T-helper 9 cell (primary cell): Measurements from ENCODE around the gene INTS13.
"Not testable (repeated sequence)": the region's sequence is repeated elsewhere in the genome, so short reads cannot be mapped to it uniquely, and the experiment has no call there.

Source experiments
- DNase-seq: peaks from one replicate; pipeline ENCODE4 v3.0.0-alpha.2; 2020
- total RNA-seq, 2 donors: gene quantifications; one replicate each; lab custom pipeline; 2026; lab: John Stamatoyannopoulos, UW

Gene INTS13
- 25.8 to 51.8 reads per million in 2 donors for total RNA-seq

GRCh38 chr12:26937863-26938700 is at the start of gene INTS13, which contains the start of gene FGFR1OP2:
INTS13 (minus strand) TSS chr12:26937981; CDS start chr12:26936803, 1,178 bp downstream.
FGFR1OP2 (plus strand) TSS chr12:26938470; CDS start chr12:26954159, 15,689 bp downstream.
- DNase-seq, result peak; percentile 96

- DNase-seq, result no peak
Observed at GRCh38 chr12:26982866-26983265, 45.1 kb upstream of the INTS13 start.

GRCh38 chr12:26979733-26980132 is 42.0 kb upstream of the INTS13 start:
- no peak for DNase-seq

GRCh38 chr12:26978801-26979200 is 41.0 kb upstream of the INTS13 start:
- DNase-seq, result no peak

- no peak for DNase-seq
Observed at GRCh38 chr12:26976687-26977086, 38.9 kb upstream of the INTS13 start.

- DNase-seq, result peak; percentile 42
Observed at GRCh38 chr12:26971963-26972362, 34.2 kb upstream of the INTS13 start.

GRCh38 chr12:26970136-26970535 is 32.4 kb upstream of the INTS13 start:
- DNase-seq, result no peak

GRCh38 chr12:26966842-26967241 is 29.1 kb upstream of the INTS13 start:
- no peak for DNase-seq

GRCh38 chr12:26963413-26963812 is 25.6 kb upstream of the INTS13 start:
- DNase-seq, result no peak

- DNase-seq, result no peak
Observed at GRCh38 chr12:26961803-26962202, 24.0 kb upstream of the INTS13 start.

- not testable (repeated sequence) for DNase-seq
Observed at GRCh38 chr12:26961391-26961790, 23.6 kb upstream of the INTS13 start.

- no peak for DNase-seq
Observed at GRCh38 chr12:26954027-26954426, 16.2 kb upstream of the INTS13 start.

- DNase-seq, result no peak
Observed at GRCh38 chr12:26953447-26953846, 15.7 kb upstream of the INTS13 start.

GRCh38 chr12:26948309-26948708 is 10.5 kb upstream of the INTS13 start:
- no peak for DNase-seq

- DNase-seq, result no peak
Observed at GRCh38 chr12:26941215-26941594, 3.4 kb upstream of the INTS13 start.

GRCh38 chr12:26940516-26941214 is 2.9 kb upstream of the INTS13 start:
- no peak for DNase-seq

- no peak for DNase-seq
Observed at GRCh38 chr12:26939953-26940352, 2.2 kb upstream of the INTS13 start.

GRCh38 chr12:26939192-26939832 is 1.5 kb upstream of the INTS13 start:
- DNase-seq, result no peak

- no peak for DNase-seq
Observed at GRCh38 chr12:26938701-26939062, 901 bp upstream of the INTS13 start.

GRCh38 chr12:26937443-26937862 is 328 bp downstream of the INTS13 start:
- no peak for DNase-seq

- DNase-seq, result peak; percentile 4
Observed at GRCh38 chr12:26936559-26937442, 980 bp downstream of the INTS13 start.

- no peak for DNase-seq
Observed at GRCh38 chr12:26935636-26936378, 2.0 kb downstream of the INTS13 start.
